HCT116 (cell line): ENCODE results near the gene ZNF367.
A peak's percentile ranks its signal among the peaks of the same experiment; 100 is the strongest.

Experiments
- CBX3 ChIP-seq: IDR thresholded peaks from 2 replicates; pipeline ENCODE4 v1.6.1; 2012; ENCODE audit warnings: low read depth
- JUND ChIP-seq: IDR thresholded peaks from 2 replicates; pipeline ENCODE4 v1.6.1; 2012
- POLR2A ChIP-seq: IDR thresholded peaks from 2 replicates; pipeline ENCODE4 v1.7.0; 2011; ENCODE audit warnings: borderline replicate concordance; ENCODE audit not compliant: insufficient read depth, insufficient read length; ENCODE audit errors: extremely low read depth
- POLR2AphosphoS5 ChIP-seq: IDR thresholded peaks from 2 replicates; pipeline ENCODE4 v1.6.1; 2011; ENCODE audit warnings: mild to moderate bottlenecking, low read depth, low read length, moderate library complexity
- RAD21 ChIP-seq: IDR thresholded peaks from 2 replicates; pipeline ENCODE4 v1.6.1; 2012; ENCODE audit warnings: low read depth, mild to moderate bottlenecking
- SP1 ChIP-seq: IDR thresholded peaks from 2 replicates; pipeline ENCODE4 v1.6.1; 2012; ENCODE audit warnings: low read depth
- YY1 ChIP-seq: IDR thresholded peaks from 2 replicates; pipeline ENCODE4 v1.6.1; 2011; ENCODE audit warnings: low read length, low read depth, moderate library complexity, mild to moderate bottlenecking; ENCODE audit not compliant: insufficient replicate concordance; ENCODE audit errors: extremely low read depth
- ZNF274 ChIP-seq: fragments of 200-500 bp; sonication (Bioruptor generic); IDR thresholded peaks from 2 replicates; pipeline ENCODE4 v1.6.1; 2014; ENCODE audit warnings: mild to moderate bottlenecking, low read depth, low read length, inconsistent platforms
- TF ChIP-seq, protein P1 (sequence below), 3 experiments: fragments of 200-600 bp in 1 of 3; sonication (generic) in 1 of 3; IDR thresholded peaks in 2 of 3; conservative IDR thresholded peaks in 1 of 3; 2 replicates each; pipeline ENCODE4 v1.5.1; 2012 to 2017; ENCODE audit warnings: low read depth in 2 of 3, low read length in 2 of 3, antibody characterized with exemption in 1 of 3, borderline replicate concordance in 1 of 3, control low read depth in 1 of 3, mild to moderate bottlenecking in 1 of 3, mixed read lengths in 1 of 3, mixed run types in 1 of 3, moderate library complexity in 1 of 3; ENCODE audit not compliant: insufficient read depth in 1 of 3
- TF ChIP-seq, protein P2 (sequence below): IDR thresholded peaks from 2 replicates; pipeline ENCODE4 v1.6.1; 2012

DNA sequence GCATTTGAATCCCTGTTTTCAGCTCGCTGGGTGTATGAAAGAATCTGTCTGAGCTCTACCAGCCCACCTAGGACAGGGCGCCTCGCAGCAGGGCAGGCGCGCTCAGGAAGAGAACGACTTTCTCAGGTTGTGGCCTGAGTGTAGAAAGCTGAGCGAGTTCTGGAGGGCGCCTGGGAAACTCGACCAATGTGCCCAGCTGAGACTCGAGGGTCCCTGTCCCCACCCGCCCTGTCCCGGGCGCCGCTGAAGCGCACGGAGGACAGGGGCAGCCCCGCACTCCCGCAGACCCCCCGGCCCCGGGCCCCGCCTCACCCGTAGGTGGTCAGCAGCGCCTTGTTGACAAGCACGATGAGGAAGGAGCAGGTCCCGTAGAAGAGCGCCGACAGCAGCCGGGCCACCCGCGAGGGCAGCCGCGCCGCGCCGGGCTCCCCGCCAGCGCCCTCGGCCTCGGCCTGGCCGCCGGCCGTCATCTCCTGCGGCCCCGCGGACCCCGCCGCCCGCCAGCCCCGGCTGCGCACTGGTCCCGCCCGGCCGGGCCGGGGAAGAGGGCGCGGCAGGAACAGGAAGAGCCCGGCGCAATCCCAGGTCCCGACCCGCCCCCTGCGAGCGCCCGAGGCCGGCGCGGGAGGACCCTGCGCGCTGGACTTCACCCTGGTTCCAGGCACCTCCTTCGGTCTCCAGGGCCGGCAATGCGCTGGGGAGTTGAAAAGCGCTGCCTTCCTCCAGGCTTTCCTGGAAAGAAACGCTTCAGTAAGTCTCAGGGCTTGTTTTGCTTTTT is 34.8 kb downstream of the ZNF367 start, which contains the start of gene SLC35D2:
- TF ChIP-seq POLR2A (no peak), POLR2AphosphoS5 (peak; percentile 73), YY1 (peak; percentile 60), CBX3 (no peak), ZNF274 (no peak), JUND (no peak), RAD21 (no peak), SP1 (no peak)
- TF ChIP-seq, protein P1, sequence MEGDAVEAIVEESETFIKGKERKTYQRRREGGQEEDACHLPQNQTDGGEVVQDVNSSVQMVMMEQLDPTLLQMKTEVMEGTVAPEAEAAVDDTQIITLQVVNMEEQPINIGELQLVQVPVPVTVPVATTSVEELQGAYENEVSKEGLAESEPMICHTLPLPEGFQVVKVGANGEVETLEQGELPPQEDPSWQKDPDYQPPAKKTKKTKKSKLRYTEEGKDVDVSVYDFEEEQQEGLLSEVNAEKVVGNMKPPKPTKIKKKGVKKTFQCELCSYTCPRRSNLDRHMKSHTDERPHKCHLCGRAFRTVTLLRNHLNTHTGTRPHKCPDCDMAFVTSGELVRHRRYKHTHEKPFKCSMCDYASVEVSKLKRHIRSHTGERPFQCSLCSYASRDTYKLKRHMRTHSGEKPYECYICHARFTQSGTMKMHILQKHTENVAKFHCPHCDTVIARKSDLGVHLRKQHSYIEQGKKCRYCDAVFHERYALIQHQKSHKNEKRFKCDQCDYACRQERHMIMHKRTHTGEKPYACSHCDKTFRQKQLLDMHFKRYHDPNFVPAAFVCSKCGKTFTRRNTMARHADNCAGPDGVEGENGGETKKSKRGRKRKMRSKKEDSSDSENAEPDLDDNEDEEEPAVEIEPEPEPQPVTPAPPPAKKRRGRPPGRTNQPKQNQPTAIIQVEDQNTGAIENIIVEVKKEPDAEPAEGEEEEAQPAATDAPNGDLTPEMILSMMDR (IDR thresholded peaks at IDR 0.05 in 2 of 3, conservative IDR thresholded peaks at IDR 0.05 in 1 of 3; ENCODE audit: borderline replicate concordance in 1 of 3, insufficient read depth in 1 of 3, low read depth in 2 of 3, low read length in 2 of 3), result no peak
- TF ChIP-seq, protein P2, sequence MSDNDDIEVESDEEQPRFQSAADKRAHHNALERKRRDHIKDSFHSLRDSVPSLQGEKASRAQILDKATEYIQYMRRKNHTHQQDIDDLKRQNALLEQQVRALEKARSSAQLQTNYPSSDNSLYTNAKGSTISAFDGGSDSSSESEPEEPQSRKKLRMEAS, result peak; percentile 6; the same call in 1 of the 2 replicates
